NT2/D1 (cell line): Measurements from ENCODE around the gene TMEM242.

Source experiments
- DNase-seq: peaks from one replicate; pipeline ENCODE4 v3.0.0-alpha.2; 2011; ENCODE audit warnings: low read depth, low spot score
- H3K27me3 ChIP-seq: 2 replicates; pipeline ENCODE4 v1.6.0; 2011; ENCODE audit warnings: mild to moderate bottlenecking; ENCODE audit not compliant: insufficient read length, insufficient read depth
- H3K36me3 ChIP-seq: 2 replicates; pipeline ENCODE4 v1.6.1; 2011; ENCODE audit warnings: mild to moderate bottlenecking, low read length, mixed read lengths; ENCODE audit not compliant: insufficient read depth, insufficient read length
- H3K4me1 ChIP-seq: 2 replicates; pipeline ENCODE4 v1.5.1; 2011; ENCODE audit not compliant: insufficient read depth, insufficient read length
- H3K4me3 ChIP-seq: 2 replicates; pipeline ENCODE4 v1.5.1; 2011; ENCODE audit warnings: low read depth; ENCODE audit not compliant: insufficient read length
- H3K9ac ChIP-seq: 2 replicates; pipeline ENCODE4 v1.6.0; 2011; ENCODE audit warnings: low read depth; ENCODE audit not compliant: insufficient read length
- H3K9me3 ChIP-seq: 2 replicates; pipeline ENCODE4 v1.5.1; 2011; ENCODE audit warnings: mild to moderate bottlenecking, low read length; ENCODE audit not compliant: insufficient read depth
- SUZ12 ChIP-seq: IDR thresholded peaks from 2 replicates; pipeline ENCODE4 v1.6.1; 2011; ENCODE audit not compliant: insufficient read length, insufficient read depth; ENCODE audit errors: extremely low read depth
- YY1 ChIP-seq: IDR thresholded peaks from 2 replicates; pipeline ENCODE4 v1.6.1; 2011; ENCODE audit not compliant: insufficient read length, insufficient read depth
- ZNF274 ChIP-seq: IDR thresholded peaks from 2 replicates; pipeline ENCODE4 v1.6.1; 2011; ENCODE audit warnings: mild to moderate bottlenecking, low read depth, low read length

TMEM242 gene

GRCh38 chr6:157239671-157240058 is 83.7 kb downstream of the TMEM242 start:
- Histone ChIP-seq H3K36me3 (no peaks in the 10 kb centered on the region), H3K4me3 (no peak overlapping the region), H3K9me3 (no peaks in the 10 kb centered on the region), H3K27me3 (peaks cover 35% of the 10 kb centered on the region), H3K9ac (no peak overlapping the region), H3K4me1 (no peaks in the 10 kb centered on the region)
- DNase-seq, result no peak
- no peak for TF ChIP-seq ZNF274
- no peak for TF ChIP-seq SUZ12
- TF ChIP-seq YY1, result no peak
